H1 (cell line): ENCODE results near the gene FBLN5. TPM values are rescaled to one million over a fixed set of nuclear protein-coding genes. Genes with fewer than 3 reads are reported as not detected.

Source experiments
- CTCF ChIA-PET: fragments of 300-600 bp; sonication (Branson Sonifier 250); formaldehyde crosslinking; loops from one replicate; lab custom pipeline; 2021; ENCODE audit not compliant: partially characterized antibody; lab: Charles Lee
- POLR2A ChIA-PET: fragments of 300-600 bp; sonication (Branson Sonifier 250); formaldehyde crosslinking; loops from one replicate; lab custom pipeline; 2021; ENCODE audit warnings: inconsistent platforms; ENCODE audit not compliant: partially characterized antibody; lab: Charles Lee
- DNase-seq, 2 experiments: peaks; one replicate each; pipeline versions ENCODE4 v3.0.0 to v3.0.0-alpha.2; 2010 to 2022; ENCODE audit warnings: low spot score in 2 of 2, low read depth in 1 of 2, mixed read lengths in 1 of 2
- FAIRE-seq: peaks from 2 replicates; lab custom pipeline; 2011; peaks lifted over from hg19 to GRCh38; lab: Jason Lieb, UNC
- H2AFZ ChIP-seq: 2 replicates; pipeline ENCODE4 v1.8.1; 2012; ENCODE audit warnings: low read length, inconsistent platforms
- H2AK5ac ChIP-seq: 2 replicates; pipeline ENCODE4 v1.6.1; 2013; ENCODE audit warnings: low read depth, low read length
- H2BK120ac ChIP-seq: replicated peaks from 2 replicates; pipeline ENCODE3; 2013; ENCODE audit warnings: low read depth, low read length, inconsistent platforms
- H2BK12ac ChIP-seq: 2 replicates; pipeline ENCODE4 v1.6.1; 2013; ENCODE audit warnings: low read depth, low read length
- H2BK15ac ChIP-seq: 2 replicates; pipeline ENCODE4 v1.6.1; 2013; ENCODE audit warnings: low read length
- H2BK20ac ChIP-seq: 2 replicates; pipeline ENCODE4 v1.6.1; 2013; ENCODE audit warnings: low read length
- H2BK5ac ChIP-seq: 2 replicates; pipeline ENCODE4 v1.6.1; 2013; ENCODE audit warnings: low read depth, low read length
- H3K14ac ChIP-seq: 2 replicates; pipeline ENCODE4 v1.6.1; 2013; ENCODE audit warnings: inconsistent platforms; ENCODE audit not compliant: insufficient read length
- H3K18ac ChIP-seq: 2 replicates; pipeline ENCODE4 v1.6.1; 2013; ENCODE audit warnings: low read length; ENCODE audit errors: extremely low read depth
- H3K23ac ChIP-seq: 2 replicates; pipeline ENCODE4 v1.6.1; 2013; ENCODE audit warnings: inconsistent platforms; ENCODE audit not compliant: insufficient read length
- H3K23me2 ChIP-seq: 2 replicates; pipeline ENCODE4 v1.6.1; 2013; ENCODE audit warnings: low read depth, low read length
- H3K27ac ChIP-seq: 2 replicates; pipeline ENCODE4 v1.6.1; 2011; ENCODE audit warnings: low read depth, low read length, inconsistent platforms
- H3K27me3 ChIP-seq, 4 experiments: replicated peaks in 1 of 4; 1 replicate in 1 of 4; 2 replicates in 3 of 4; pipeline versions ENCODE4 v1.6.1 to v1.8.1; 2011 to 2013; ENCODE audit warnings: low read length in 3 of 4, mild to moderate bottlenecking in 3 of 4, inconsistent platforms in 2 of 4, mixed read lengths in 2 of 4, moderate library complexity in 1 of 4; ENCODE audit not compliant: control insufficient read depth in 3 of 4, insufficient read depth in 3 of 4; ENCODE audit errors: extremely low read depth in 1 of 4
- H3K36me3 ChIP-seq, 4 experiments: 2 replicates each; pipeline versions ENCODE4 v1.6.1 to v1.8.1; 2011 to 2013; ENCODE audit warnings: mild to moderate bottlenecking in 4 of 4, low read length in 3 of 4, moderate library complexity in 2 of 4, control low read depth in 1 of 4, inconsistent platforms in 1 of 4; ENCODE audit not compliant: insufficient read depth in 4 of 4, control insufficient read depth in 2 of 4
- H3K4ac ChIP-seq: replicated peaks from 2 replicates; pipeline ENCODE3; 2013; ENCODE audit warnings: low read length, low read depth, mixed read lengths, inconsistent platforms; ENCODE audit not compliant: insufficient read length
- H3K4me1 ChIP-seq, 4 experiments: replicated peaks in 1 of 4; 1 replicate in 1 of 4; 2 replicates in 3 of 4; pipeline versions ENCODE4 v1.6.1 to v1.8.1; 2011 to 2013; ENCODE audit warnings: low read length in 3 of 4, inconsistent platforms in 2 of 4, mixed read lengths in 1 of 4; ENCODE audit not compliant: insufficient read depth in 4 of 4, control insufficient read depth in 3 of 4
- H3K4me2 ChIP-seq, 2 experiments: 2 replicates each; pipeline versions ENCODE4 v1.6.1 to v1.8.1; 2011 to 2013; ENCODE audit warnings: low read depth in 2 of 2, low read length in 2 of 2, control low read depth in 1 of 2, inconsistent platforms in 1 of 2, mild to moderate bottlenecking in 1 of 2; ENCODE audit not compliant: insufficient read depth in 1 of 2
- H3K4me3 ChIP-seq, 4 experiments: fragments of 200-600, 300-600 bp in 1 of 4; sonication (generic), shearing (Covaris generic), sonication (Bioruptor Twin) in 1 of 4; 2 replicates each; pipeline versions ENCODE4 v1.5.1 to v1.8.1; 2011 to 2016; ENCODE audit warnings: low read length in 4 of 4, low read depth in 3 of 4, control low read depth in 2 of 4, inconsistent platforms in 2 of 4, mild to moderate bottlenecking in 2 of 4, mixed read lengths in 1 of 4, moderate library complexity in 1 of 4; ENCODE audit not compliant: insufficient read depth in 2 of 4; ENCODE audit errors: extremely low read depth in 1 of 4
- H3K56ac ChIP-seq: replicated peaks from 2 replicates; pipeline ENCODE3; 2013; ENCODE audit warnings: low read depth, mild to moderate bottlenecking, mixed read lengths, low read length, inconsistent platforms; ENCODE audit not compliant: insufficient read length
- H3K79me1 ChIP-seq: 2 replicates; pipeline ENCODE4 v1.6.1; 2013; ENCODE audit warnings: low read depth, low read length, control low read depth
- H3K79me2 ChIP-seq, 2 experiments: 2 replicates each; pipeline versions ENCODE4 v1.6.1 to v1.8.1; 2012 to 2013; ENCODE audit warnings: low read length in 2 of 2, mild to moderate bottlenecking in 2 of 2, inconsistent platforms in 1 of 2; ENCODE audit not compliant: insufficient read depth in 2 of 2, control insufficient read depth in 1 of 2
- H3K9ac ChIP-seq, 4 experiments: replicated peaks in 1 of 4; 1 replicate in 1 of 4; 2 replicates in 3 of 4; pipeline versions ENCODE4 v1.6.1 to v1.8.1; 2011 to 2013; ENCODE audit warnings: low read depth in 3 of 4, low read length in 3 of 4, control low read depth in 2 of 4, mild to moderate bottlenecking in 2 of 4, moderate library complexity in 2 of 4, inconsistent platforms in 1 of 4; ENCODE audit errors: extremely low read depth in 1 of 4
- H3K9me3 ChIP-seq, 2 experiments: 2 replicates each; pipeline versions ENCODE4 v1.6.1 to v1.8.1; 2012 to 2013; ENCODE audit warnings: mild to moderate bottlenecking in 2 of 2, moderate library complexity in 2 of 2, control low read depth in 1 of 2, inconsistent platforms in 1 of 2, low read depth in 1 of 2, low read length in 1 of 2, mixed read lengths in 1 of 2; ENCODE audit not compliant: insufficient read depth in 2 of 2
- H4K20me1 ChIP-seq, 2 experiments: replicated peaks in 1 of 2; 2 replicates each; pipeline versions ENCODE3 to v1.8.1; 2011 to 2013; ENCODE audit warnings: inconsistent platforms in 2 of 2, low read length in 2 of 2, mild to moderate bottlenecking in 1 of 2; ENCODE audit not compliant: insufficient read depth in 2 of 2, control insufficient read depth in 1 of 2
- H4K5ac ChIP-seq: 2 replicates; pipeline ENCODE4 v1.6.1; 2013; ENCODE audit warnings: low read length, low read depth, mixed read lengths, inconsistent platforms; ENCODE audit not compliant: insufficient read length
- H4K8ac ChIP-seq: 2 replicates; pipeline ENCODE4 v1.8.0; 2013; ENCODE audit warnings: mild to moderate bottlenecking, moderate library complexity, low read length, inconsistent platforms; ENCODE audit not compliant: insufficient read depth; ENCODE audit errors: extremely low read depth
- H4K91ac ChIP-seq: replicated peaks from 2 replicates; pipeline ENCODE3; 2013; ENCODE audit warnings: low read length, mixed read lengths, inconsistent platforms; ENCODE audit not compliant: insufficient read length
- CEBPB ChIP-seq: IDR thresholded peaks from 2 replicates; pipeline ENCODE4 v1.6.1; 2012; ENCODE audit warnings: low read depth, low read length
- CTBP2 ChIP-seq: IDR thresholded peaks from 2 replicates; pipeline ENCODE4 v1.7.0; 2011; ENCODE audit warnings: borderline replicate concordance, mild to moderate bottlenecking, moderate library complexity, mixed read lengths, low read length; ENCODE audit not compliant: insufficient read depth, insufficient read length
- EGR1 ChIP-seq: IDR thresholded peaks from 2 replicates; pipeline ENCODE4 v1.6.1; 2011; ENCODE audit warnings: low read depth, low read length, borderline replicate concordance
- KDM1A ChIP-seq: fragments of 200-600, 300-600 bp; sonication (generic); IDR thresholded peaks from 2 replicates; pipeline ENCODE4 v1.7.1; 2016; ENCODE audit warnings: mild to moderate bottlenecking, low read length, borderline replicate concordance
- SAP30 ChIP-seq: fragments of 300-600 bp; sonication (generic); IDR thresholded peaks from 2 replicates; pipeline ENCODE4 v1.7.1; 2012; ENCODE audit warnings: low read length, moderate library complexity, mild to moderate bottlenecking, inconsistent platforms; ENCODE audit not compliant: insufficient read depth, insufficient replicate concordance
- SP1 ChIP-seq: IDR thresholded peaks from 2 replicates; pipeline ENCODE4 v1.6.1; 2011; ENCODE audit warnings: low read depth, low read length
- TAF7 ChIP-seq: optimal IDR thresholded peaks from 2 replicates; pipeline ENCODE3; 2011; ENCODE audit warnings: low read depth, mild to moderate bottlenecking, inconsistent platforms, low read length, moderate library complexity, borderline replicate concordance
- ZNF274 ChIP-seq: IDR thresholded peaks from 2 replicates; pipeline ENCODE4 v1.7.0; 2012; ENCODE audit warnings: low read length, borderline replicate concordance; ENCODE audit errors: extremely low read depth
- polyA plus RNA-seq, 7 experiments: library from polyadenylated mRNA; depleted of rRNA in 3 of 7; stranded (reverse) in 5 of 7; unstranded in 2 of 7; fragments of >200 nt in 5 of 7; fragments of 200-250 nt in 2 of 7; gene quantifications; 1 replicate in 5 of 7; 2 replicates in 1 of 7; 4 replicates in 1 of 7; pipeline versions ENCODE4 v1.2.1 to v1.2.3, GENCODE V29; 2011 to 2013; ENCODE audit warnings: missing spikeins in 2 of 7, mixed read lengths in 2 of 7
- total RNA-seq: library from RNA; stranded (reverse); fragmentation: NEBNext Ultra II Directional; extraction: Animal tissue kit (Norgen Biotek cat#: 25700); gene quantifications from 2 replicates; pipeline ENCODE4 v1.2.1, GENCODE V29; 2021
- TF ChIP-seq, protein P1 (sequence below): IDR thresholded peaks from 2 replicates; pipeline ENCODE4 v1.6.1; 2012; ENCODE audit warnings: low read length, inconsistent platforms

The FBLN5 gene
- total and polyA plus RNA-seq, 2 of the 8 experiments (the other 6 are each of a cell fraction or from before 2014, with no cell fraction given): 0.88 to 3.5 TPM

DNA sequence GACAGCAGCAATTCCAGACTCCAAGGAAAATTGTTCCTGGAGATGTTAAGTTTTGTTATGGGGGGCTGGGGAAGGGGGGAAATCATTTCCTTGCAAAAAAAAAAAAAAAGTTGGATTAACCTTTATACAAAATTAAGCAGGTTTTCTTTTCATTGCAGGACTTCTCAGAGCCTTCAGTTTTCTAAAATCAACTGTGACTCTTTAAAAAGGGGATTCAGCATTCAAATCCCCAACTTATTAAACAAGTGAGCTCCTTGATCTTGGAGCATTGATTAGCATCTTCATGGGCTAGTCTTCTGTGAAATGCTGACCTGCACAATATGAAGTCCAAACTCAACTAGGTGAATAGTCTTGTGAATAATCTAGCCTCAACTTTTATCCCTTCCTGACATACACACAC, 87.3 kb downstream of the FBLN5 start:
- Histone ChIP-seq H3K27me3 (no peaks in the 10 kb centered on the region), H4K8ac (no peak overlapping the region), H2BK12ac (no peak overlapping the region), H3K4ac (no peak overlapping the region), H3K9ac (no peak overlapping the region), H3K56ac (no peak overlapping the region), H2BK120ac (no peak overlapping the region), H3K14ac (no peak overlapping the region), H4K91ac (no peak overlapping the region), H3K4me2 (no peak overlapping the region), H2AK5ac (no peak overlapping the region), H3K4me1 (peaks cover 1 to 6% (median 4%) of the 10 kb centered on the region in 4 experiments; a peak in 5 of 7 replicates), H2BK15ac (no peak overlapping the region), H2BK20ac (no peak overlapping the region), H3K79me1 (no peaks in the 10 kb centered on the region), H3K27ac (no peak overlapping the region), H4K20me1 (no peaks in the 10 kb centered on the region), H3K23ac (no peak overlapping the region), H3K23me2 (no peaks in the 10 kb centered on the region), H4K5ac (no peak overlapping the region), H3K36me3 (no peaks in the 10 kb centered on the region), H3K9me3 (no peaks in the 10 kb centered on the region), H2AFZ (no peak overlapping the region), H3K18ac (no peak overlapping the region), H2BK5ac (no peak overlapping the region), H3K79me2 (no peaks in the 10 kb centered on the region), H3K4me3 (no peak overlapping the region)
- FAIRE-seq: no peak
- CTCF ChIA-PET: interaction anchor here (0.5 to 2.2 kb wide), 9 partner anchors 8 to 439 kb away, joined by 3 to 10 read pairs (median 7); partner anchors contain the start of gene TC2N
- TF ChIP-seq SAP30: no peak
- no peak for TF ChIP-seq KDM1A
- TF ChIP-seq, protein P1, sequence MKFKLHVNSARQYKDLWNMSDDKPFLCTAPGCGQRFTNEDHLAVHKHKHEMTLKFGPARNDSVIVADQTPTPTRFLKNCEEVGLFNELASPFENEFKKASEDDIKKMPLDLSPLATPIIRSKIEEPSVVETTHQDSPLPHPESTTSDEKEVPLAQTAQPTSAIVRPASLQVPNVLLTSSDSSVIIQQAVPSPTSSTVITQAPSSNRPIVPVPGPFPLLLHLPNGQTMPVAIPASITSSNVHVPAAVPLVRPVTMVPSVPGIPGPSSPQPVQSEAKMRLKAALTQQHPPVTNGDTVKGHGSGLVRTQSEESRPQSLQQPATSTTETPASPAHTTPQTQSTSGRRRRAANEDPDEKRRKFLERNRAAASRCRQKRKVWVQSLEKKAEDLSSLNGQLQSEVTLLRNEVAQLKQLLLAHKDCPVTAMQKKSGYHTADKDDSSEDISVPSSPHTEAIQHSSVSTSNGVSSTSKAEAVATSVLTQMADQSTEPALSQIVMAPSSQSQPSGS: no peak
- TF ChIP-seq TAF7: no peak
- TF ChIP-seq SP1: no peak
- no peak for TF ChIP-seq CTBP2
- no peak for TF ChIP-seq EGR1
- no peak for TF ChIP-seq CEBPB
- no peak for TF ChIP-seq ZNF274
- POLR2A ChIA-PET: interaction anchor here (0.7 kb wide), 1 partner anchor 333 kb away, joined by 3 read pairs; no protein-coding TSS in a partner anchor
- no peak for DNase-seq
